HUDEP-2 (cell line): ENCODE results near the gene HGD.

Source experiments
- DNase-seq, 76 experiments: peaks; one replicate each; lab custom pipeline; 2025; ENCODE audit not compliant: unreplicated experiment in 76 of 76; lab: John Stamatoyannopoulos, UW

The HGD gene

DNA sequence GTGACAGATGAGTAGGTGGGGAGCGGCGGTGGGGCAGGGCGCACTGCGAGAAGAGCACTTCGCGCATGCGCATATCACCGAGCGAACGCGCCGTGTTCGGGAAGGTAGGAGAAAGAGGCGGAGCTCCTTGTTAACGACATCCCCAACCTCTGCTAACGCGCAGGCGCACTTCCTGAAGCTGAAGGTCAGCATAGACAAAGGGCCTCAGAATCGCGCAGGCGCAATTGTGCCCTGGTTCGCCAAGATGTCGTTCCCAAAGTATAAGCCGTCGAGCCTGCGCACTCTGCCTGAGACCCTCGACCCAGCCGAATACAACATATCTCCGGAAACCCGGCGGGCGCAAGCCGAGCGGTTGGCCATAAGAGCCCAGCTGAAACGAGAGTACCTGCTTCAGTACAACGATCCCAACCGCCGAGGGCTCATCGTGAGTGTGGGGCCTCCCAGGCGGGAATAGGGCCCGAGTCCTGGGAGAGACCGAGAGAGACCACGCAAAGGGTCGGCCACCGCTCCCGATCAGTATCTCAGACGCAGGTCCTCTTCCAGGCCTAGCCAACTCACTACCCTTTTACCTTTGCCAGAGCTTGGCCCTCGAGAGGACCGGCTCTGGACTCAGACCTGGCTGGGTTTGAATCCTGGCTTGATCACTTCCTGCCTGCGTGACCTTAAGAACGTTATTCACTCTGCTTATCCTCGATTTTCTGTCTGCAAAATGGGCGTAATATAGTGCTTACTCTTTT is 85.8 kb downstream of the HGD start, which contains the start of gene NDUFB4:
TSS of gene NDUFB4 (plus strand) at position 221 of the 737 bp plus-strand sequence. CDS start at position 245, 24 bp downstream.
- DNase-seq, result peak; percentile 55 to 98 (median 93)

- DNase-seq, result peak in 1 of 76 experiments; percentile 41
Observed at GRCh38 chr3:120595788-120596115, 86.3 kb downstream of the HGD start.

DNA sequence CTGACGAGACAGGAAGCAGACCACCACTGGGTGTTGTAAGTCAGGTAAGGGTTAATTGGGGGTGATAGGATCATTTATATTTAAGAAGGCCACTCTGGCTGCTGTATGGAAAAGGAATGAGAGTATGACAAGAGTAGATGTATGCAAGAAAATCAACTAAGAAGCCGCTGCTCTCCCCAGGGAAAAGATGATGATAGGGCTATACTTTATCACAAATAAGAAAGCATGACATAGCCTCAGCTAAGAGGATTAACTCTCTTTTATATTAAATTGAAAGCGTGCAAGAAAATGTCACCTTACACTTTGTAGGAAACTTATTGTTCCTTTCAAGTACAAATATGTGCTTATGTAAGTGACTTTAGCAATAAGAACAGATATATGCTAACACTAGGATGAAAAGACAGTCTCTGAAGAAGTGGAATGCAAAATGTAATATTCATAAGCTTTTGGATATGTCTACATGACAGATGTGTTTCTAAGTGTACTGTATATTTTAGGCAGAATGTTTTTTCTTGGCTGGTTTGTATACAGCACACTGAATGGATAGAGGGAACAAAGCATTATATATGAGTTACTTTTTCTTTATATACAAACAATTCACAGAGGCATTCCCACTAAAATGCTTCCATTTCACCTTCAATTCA is 94.6 kb downstream of the HGD start:
- no peak for DNase-seq
